Activated effector memory CD4-positive, alpha-beta T cell treated with anti-CD3 and anti-CD28 coated beads, Interleukin-2, amount 50 U/mL, for 16 hours (primary cell): ENCODE results near the gene FBXO31.

ENCODE experiments used
- DNase-seq: peaks from one replicate; pipeline ENCODE4 v3.0.0-alpha.2; 2020

The FBXO31 gene

GRCh38 chr16:87361916-87362619 lies 21.5 kb downstream of the FBXO31 start:
- no peak for DNase-seq

- no peak for DNase-seq
Observed at GRCh38 chr16:87360862-87361610, 22.5 kb downstream of the FBXO31 start.

- DNase-seq: no peak
Observed at GRCh38 chr16:87359121-87359520, 24.5 kb downstream of the FBXO31 start.

GRCh38 chr16:87358696-87359095 lies 24.9 kb downstream of the FBXO31 start:
- no peak for DNase-seq

GRCh38 chr16:87358250-87358649 lies 25.3 kb downstream of the FBXO31 start:
- DNase-seq: no peak

- no peak for DNase-seq
Observed at GRCh38 chr16:87356491-87356853, 27.1 kb downstream of the FBXO31 start.

GRCh38 chr16:87353613-87354012 lies 30.0 kb downstream of the FBXO31 start:
- DNase-seq: no peak

- DNase-seq: no peak
Observed at GRCh38 chr16:87352818-87353217, 30.8 kb downstream of the FBXO31 start.

GRCh38 chr16:87351320-87351698 lies 32.3 kb downstream of the FBXO31 start:
- no peak for DNase-seq

- no peak for DNase-seq
Observed at GRCh38 chr16:87350681-87351319, 32.8 kb downstream of the FBXO31 start.

GRCh38 chr16:87350031-87350430 lies 33.5 kb downstream of the FBXO31 start:
- DNase-seq: no peak

- no peak for DNase-seq
Observed at GRCh38 chr16:87348616-87349157, 34.9 kb downstream of the FBXO31 start.

- DNase-seq: no peak
Observed at GRCh38 chr16:87347932-87348615, 35.5 kb downstream of the FBXO31 start.

- no peak for DNase-seq
Observed at GRCh38 chr16:87346517-87347060, 37.0 kb downstream of the FBXO31 start.

GRCh38 chr16:87345726-87346424 lies 37.7 kb downstream of the FBXO31 start:
- DNase-seq: no peak

- peak; percentile 80 for DNase-seq
Observed at GRCh38 chr16:87344931-87345631, 38.5 kb downstream of the FBXO31 start.

GRCh38 chr16:87344165-87344930 lies 39.2 kb downstream of the FBXO31 start:
- DNase-seq: no peak

- no peak for DNase-seq
Observed at GRCh38 chr16:87343753-87344050, 39.9 kb downstream of the FBXO31 start.

GRCh38 chr16:87342978-87343752 lies 40.4 kb downstream of the FBXO31 start:
- no peak for DNase-seq

GRCh38 chr16:87342504-87342903 lies 41.1 kb downstream of the FBXO31 start:
- no peak for DNase-seq
